Prostate gland (tissue), 2 donors: Measurements from ENCODE around the gene CNTN4. TPM values are rescaled to one million over a fixed set of nuclear protein-coding genes. Genes with fewer than 3 reads are reported as not detected.

Source experiments
- DNase-seq: peaks from one replicate; pipeline ENCODE4 v3.0.0-alpha.2; 2019; ENCODE audit warnings: low spot score
- H3K27ac ChIP-seq, 2 donors: fragments of 200-600 bp; sonication (generic); 2 replicates each; pipeline ENCODE4 v1.5.1; 2017 to 2019
- H3K27me3 ChIP-seq: fragments of 200-600 bp; sonication (generic); replicated peaks from 2 replicates; pipeline ENCODE4 v1.5.1; 2019; ENCODE audit not compliant: insufficient read depth
- H3K36me3 ChIP-seq, 2 donors: fragments of 200-600 bp; sonication (generic); 1 replicate in 1 of 2; 2 replicates in 1 of 2; pipeline versions ENCODE4 v1.5.1 to v1.8.1; 2017 to 2019
- H3K4me1 ChIP-seq: fragments of 200-600 bp; sonication (generic); replicated peaks from 2 replicates; pipeline ENCODE4 v1.5.1; 2019
- H3K4me3 ChIP-seq, 2 donors: fragments of 200-600 bp; sonication (generic); 2 replicates each; pipeline ENCODE4 v1.5.1; 2017 to 2019
- H3K9me3 ChIP-seq: fragments of 200-600 bp; sonication (generic); 2 replicates; pipeline ENCODE4 v1.5.1; 2017
- POLR2A ChIP-seq: fragments of 450-650 bp; IDR thresholded peaks from one replicate; pipeline ENCODE4 v1.6.1; 2016; ENCODE audit warnings: antibody characterized with exemption, mild to moderate bottlenecking
- POLR2AphosphoS5 ChIP-seq: sonication (generic); formaldehyde crosslinking; IDR thresholded peaks from one replicate; pipeline ENCODE4 v1.6.1; 2017; ENCODE audit warnings: antibody characterized with exemption
- WGBS: methylation state at CpG from one replicate; pipeline ENCODE4 v1.1.5; 2018; 5-methylcytosine and 5-hydroxymethylcytosine counted together
- intact Hi-C: fragments of 100-400 bp; cut with DNase I; formaldehyde crosslinking; loops from one replicate; pipeline ENCODE4 v1.14.2; 2022
- total RNA-seq, 2 donors: library from RNA; depleted of rRNA; stranded (reverse); fragments of >200 nt; gene quantifications; one replicate each; pipeline ENCODE4 v1.1.0, GENCODE V29; 2016
- TF ChIP-seq, protein P1 (sequence below), 4 experiments: fragments of 200-600 bp in 2 of 4; fragments of 450-650 bp in 2 of 4; sonication (generic) in 2 of 4; IDR thresholded peaks; 1 replicate in 3 of 4; 2 replicates in 1 of 4; pipeline ENCODE4 v1.5.1; 2016 to 2019; ENCODE audit warnings: antibody characterized with exemption in 4 of 4, mild to moderate bottlenecking in 2 of 4, moderate library complexity in 2 of 4

Gene CNTN4
- total RNA-seq, 2 donors from 2014 or later = 1.5 to 5.7 TPM

DNA sequence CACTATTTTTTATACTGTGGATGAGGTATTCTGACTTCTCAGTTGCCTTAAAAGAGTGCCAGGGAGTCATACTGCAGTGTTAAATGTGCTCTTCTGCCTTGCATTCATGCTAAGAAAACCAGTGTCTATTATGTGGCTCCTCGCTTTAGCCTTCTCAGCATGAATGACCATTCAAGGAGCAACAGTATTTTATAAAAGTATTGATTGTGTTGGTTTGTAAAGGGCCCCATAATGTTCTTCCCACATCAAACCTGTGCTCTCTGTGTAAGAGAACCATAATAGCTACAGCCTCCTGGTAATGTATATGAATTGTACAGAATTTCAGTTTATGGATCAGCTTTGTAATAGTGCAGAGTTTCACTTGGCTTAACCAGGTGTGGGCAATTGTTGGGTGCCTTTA, 316.4 kb downstream of the CNTN4 start:
- no peaks in the 10 kb centered on the region for H3K27me3 ChIP-seq
- no peaks in the 10 kb centered on the region for H3K36me3 ChIP-seq
- no peaks in the 10 kb centered on the region for H3K9me3 ChIP-seq
- H3K27ac ChIP-seq = no peak overlapping the region
- intact Hi-C loops = no loop called here
- 93% methylated on average over 1 of the region's 1 CpG for WGBS
- no peak overlapping the region for H3K4me3 ChIP-seq
- no peak for DNase-seq
- no peaks in the 10 kb centered on the region for H3K4me1 ChIP-seq
- TF ChIP-seq, protein P1, sequence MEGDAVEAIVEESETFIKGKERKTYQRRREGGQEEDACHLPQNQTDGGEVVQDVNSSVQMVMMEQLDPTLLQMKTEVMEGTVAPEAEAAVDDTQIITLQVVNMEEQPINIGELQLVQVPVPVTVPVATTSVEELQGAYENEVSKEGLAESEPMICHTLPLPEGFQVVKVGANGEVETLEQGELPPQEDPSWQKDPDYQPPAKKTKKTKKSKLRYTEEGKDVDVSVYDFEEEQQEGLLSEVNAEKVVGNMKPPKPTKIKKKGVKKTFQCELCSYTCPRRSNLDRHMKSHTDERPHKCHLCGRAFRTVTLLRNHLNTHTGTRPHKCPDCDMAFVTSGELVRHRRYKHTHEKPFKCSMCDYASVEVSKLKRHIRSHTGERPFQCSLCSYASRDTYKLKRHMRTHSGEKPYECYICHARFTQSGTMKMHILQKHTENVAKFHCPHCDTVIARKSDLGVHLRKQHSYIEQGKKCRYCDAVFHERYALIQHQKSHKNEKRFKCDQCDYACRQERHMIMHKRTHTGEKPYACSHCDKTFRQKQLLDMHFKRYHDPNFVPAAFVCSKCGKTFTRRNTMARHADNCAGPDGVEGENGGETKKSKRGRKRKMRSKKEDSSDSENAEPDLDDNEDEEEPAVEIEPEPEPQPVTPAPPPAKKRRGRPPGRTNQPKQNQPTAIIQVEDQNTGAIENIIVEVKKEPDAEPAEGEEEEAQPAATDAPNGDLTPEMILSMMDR (IDR thresholded peaks at IDR 0.05) = no peak
- no peak for TF ChIP-seq POLR2AphosphoS5
- TF ChIP-seq POLR2A = no peak

DNA sequence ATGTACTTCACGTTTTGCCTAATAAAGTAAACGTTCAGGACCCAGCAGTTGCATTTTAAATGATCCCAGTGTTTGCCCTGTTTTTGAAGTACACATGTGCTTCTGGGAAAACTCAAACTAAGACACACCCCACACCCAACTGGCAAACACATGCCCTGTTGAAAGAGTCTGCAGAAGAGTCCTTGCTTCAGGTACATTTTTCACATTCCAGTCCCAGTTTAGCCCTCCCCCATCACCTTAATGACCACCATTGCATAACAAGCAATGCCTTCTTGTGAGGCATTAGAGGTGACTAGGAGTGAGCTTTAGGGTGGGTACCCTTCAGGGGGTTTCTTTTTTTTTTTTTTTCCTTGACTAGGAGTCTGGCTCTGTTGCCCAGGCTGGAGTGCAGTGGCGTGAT, 322.3 kb downstream of the CNTN4 start:
- Histone ChIP-seq H3K4me1 (no peaks in the 10 kb centered on the region), H3K27me3 (no peaks in the 10 kb centered on the region), H3K9me3 (no peaks in the 10 kb centered on the region), H3K36me3 (no peaks in the 10 kb centered on the region), H3K27ac (no peak overlapping the region), H3K4me3 (no peak overlapping the region)
- 55% methylated on average over 3 of the region's 3 CpGs for WGBS
- intact Hi-C loops = no loop called here
- DNase-seq = no peak
- TF ChIP-seq POLR2A = no peak
- no peak for TF ChIP-seq POLR2AphosphoS5
- TF ChIP-seq, protein P1 (IDR thresholded peaks at IDR 0.05) = no peak

DNA sequence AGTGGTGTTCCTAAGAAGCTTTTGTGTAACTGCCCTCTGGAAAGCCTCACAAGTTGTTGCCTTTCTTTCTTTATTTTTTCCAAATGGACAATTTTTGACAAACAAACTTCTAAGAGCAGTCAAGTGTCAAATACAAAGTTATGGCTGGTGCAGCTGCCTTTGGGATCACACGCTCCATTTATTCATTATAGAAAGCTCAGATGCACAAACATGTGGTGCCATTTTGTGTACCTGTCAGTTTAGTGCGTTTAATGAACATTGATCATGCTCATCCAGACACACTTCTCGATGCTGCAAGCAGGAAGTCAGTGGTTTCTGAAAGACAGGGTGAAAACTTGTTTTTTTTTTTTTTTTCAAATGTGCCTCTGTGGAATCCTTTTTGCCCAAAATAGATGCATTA, 324.5 kb downstream of the CNTN4 start:
- no peak for DNase-seq
- H3K27ac ChIP-seq = no peak overlapping the region
- H3K4me1 ChIP-seq = no peaks in the 10 kb centered on the region
- TF ChIP-seq POLR2AphosphoS5 (no peak), POLR2A (no peak)
- TF ChIP-seq, protein P1 (IDR thresholded peaks at IDR 0.05) = no peak
- no peak overlapping the region for H3K4me3 ChIP-seq
- intact Hi-C loops = no loop called here
- no peaks in the 10 kb centered on the region for H3K36me3 ChIP-seq
- H3K27me3 ChIP-seq = no peaks in the 10 kb centered on the region
- WGBS = 56% methylated on average over 3 of the region's 3 CpGs
- H3K9me3 ChIP-seq = no peaks in the 10 kb centered on the region

DNA sequence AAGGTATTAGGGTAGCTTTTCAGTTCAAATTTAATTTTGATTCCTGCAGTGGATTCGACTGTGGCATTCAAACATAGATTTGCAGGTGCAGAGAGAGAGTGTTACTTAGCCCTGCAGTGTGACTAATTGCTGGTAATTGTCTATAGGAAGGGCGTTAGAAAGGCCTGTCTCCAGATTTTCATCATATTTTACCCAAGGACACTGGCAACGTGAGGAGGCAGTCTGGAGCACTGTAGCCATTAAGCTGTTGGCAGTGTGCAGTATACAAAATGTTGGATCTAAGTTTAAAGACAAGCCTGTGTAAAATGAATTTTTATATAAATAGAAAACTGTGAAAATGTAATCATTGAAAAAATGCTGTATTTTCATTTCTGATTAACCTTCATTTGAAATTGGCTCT, 342.9 kb downstream of the CNTN4 start:
- no peaks in the 10 kb centered on the region for H3K4me1 ChIP-seq
- WGBS = 64% methylated on average over 3 of the region's 3 CpGs

DNA sequence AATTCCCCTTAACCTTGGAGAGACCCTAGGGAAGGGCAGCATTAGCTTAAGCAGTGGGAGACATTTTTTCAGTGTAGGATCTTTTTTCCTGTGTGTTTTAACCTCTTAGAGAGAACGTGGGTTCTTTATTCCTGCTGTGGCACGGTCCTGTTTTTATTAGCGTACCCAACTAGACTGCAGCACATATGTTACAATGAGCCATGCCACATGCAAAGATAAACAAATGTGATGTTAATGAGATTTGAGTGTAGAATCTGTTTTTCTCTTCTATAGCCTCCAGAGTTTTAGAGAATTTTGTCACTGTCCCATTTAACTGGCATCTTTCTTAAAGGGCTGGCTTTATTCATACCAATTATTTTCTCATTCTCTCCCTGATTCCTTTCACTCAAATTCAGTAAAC, 347.5 kb downstream of the CNTN4 start:
- H3K27me3 ChIP-seq = no peaks in the 10 kb centered on the region
- intact Hi-C loops = no loop called here
- H3K4me3 ChIP-seq = no peak overlapping the region
- H3K9me3 ChIP-seq = no peaks in the 10 kb centered on the region
- no peaks in the 10 kb centered on the region for H3K36me3 ChIP-seq
- DNase-seq = no peak
- no peaks in the 10 kb centered on the region for H3K4me1 ChIP-seq
- TF ChIP-seq POLR2A (no peak), POLR2AphosphoS5 (no peak)
- TF ChIP-seq, protein P1 (IDR thresholded peaks at IDR 0.05) = no peak
- 59% methylated on average over 3 of the region's 3 CpGs for WGBS
- H3K27ac ChIP-seq = no peak overlapping the region

More for the DNA sequence above, 342.9 kb downstream of the CNTN4 start:
- Histone ChIP-seq H3K9me3 (no peaks in the 10 kb centered on the region), H3K27me3 (no peaks in the 10 kb centered on the region), H3K36me3 (no peaks in the 10 kb centered on the region), H3K4me3 (no peak overlapping the region), H3K27ac (no peak overlapping the region)
- intact Hi-C loops = no loop called here
- TF ChIP-seq, protein P1 (IDR thresholded peaks at IDR 0.05) = no peak
- no peak for TF ChIP-seq POLR2AphosphoS5
- TF ChIP-seq POLR2A = no peak
- no peak for DNase-seq
